Myocyte (in vitro differentiated cells): ENCODE results near the gene CCM2. TPM values are rescaled to one million over a fixed set of nuclear protein-coding genes. Genes with fewer than 3 reads are reported as not detected.
"Not testable (repeated sequence)": the region's sequence is repeated elsewhere in the genome, so short reads cannot be mapped to it uniquely, and the experiment has no call there.

ENCODE experiments used
- DNase-seq: peaks from one replicate; pipeline ENCODE4 v3.0.0-alpha.2; 2012; ENCODE audit warnings: low read depth
- total RNA-seq: library from RNA; depleted of rRNA; stranded (reverse); fragments of >200 nt; gene quantifications from 2 replicates; pipeline ENCODE4 v1.2.3, GENCODE V29; 2014

Gene CCM2
- total RNA-seq, 1 donor from 2014 or later = 113 TPM

- DNase-seq = no peak
Measured at GRCh38 chr7:44981035-44981706, 18.8 kb upstream of the CCM2 start.

- no peak for DNase-seq
Measured at GRCh38 chr7:44982535-44982923, 17.5 kb upstream of the CCM2 start.

GRCh38 chr7:44982970-44983369, 17.0 kb upstream of the CCM2 start:
- no peak for DNase-seq

DNA sequence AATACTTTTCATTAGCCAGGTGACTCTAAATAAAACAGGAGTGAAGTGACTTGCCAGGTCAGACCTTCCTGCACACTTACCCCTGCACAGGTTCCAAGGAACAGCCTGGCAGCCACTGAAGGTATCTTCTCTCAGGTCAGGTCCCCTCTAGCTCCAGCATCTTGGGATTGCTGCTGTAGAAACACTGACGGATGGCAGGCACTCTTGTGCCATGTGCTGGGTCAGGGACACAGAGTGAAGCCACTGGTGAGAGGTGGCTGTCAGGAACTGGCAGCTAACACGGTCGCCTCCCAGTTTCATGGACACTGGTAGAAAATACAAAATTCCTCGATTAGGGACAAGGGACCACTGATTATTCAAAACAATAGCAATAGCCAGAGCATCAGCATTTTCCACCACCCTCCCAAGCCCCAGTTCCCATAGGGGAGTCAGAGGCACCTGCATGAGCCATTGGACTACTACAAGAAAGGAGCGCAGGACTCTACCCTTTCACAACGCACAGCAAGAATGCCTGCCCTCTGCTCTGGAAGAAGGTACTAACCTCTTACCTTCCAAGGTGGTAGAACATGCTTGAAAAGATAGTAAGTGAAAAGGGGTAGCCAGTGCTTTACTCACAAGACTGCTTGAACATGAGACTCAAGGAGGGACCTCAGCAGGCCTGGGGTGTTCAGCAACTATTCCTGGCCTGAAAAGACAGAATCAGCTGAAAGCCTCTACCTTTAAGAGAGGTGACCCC, 16.1 kb upstream of the CCM2 start:
- no peak for DNase-seq

GRCh38 chr7:44984478-44984758, 15.6 kb upstream of the CCM2 start:
- no peak for DNase-seq

DNA sequence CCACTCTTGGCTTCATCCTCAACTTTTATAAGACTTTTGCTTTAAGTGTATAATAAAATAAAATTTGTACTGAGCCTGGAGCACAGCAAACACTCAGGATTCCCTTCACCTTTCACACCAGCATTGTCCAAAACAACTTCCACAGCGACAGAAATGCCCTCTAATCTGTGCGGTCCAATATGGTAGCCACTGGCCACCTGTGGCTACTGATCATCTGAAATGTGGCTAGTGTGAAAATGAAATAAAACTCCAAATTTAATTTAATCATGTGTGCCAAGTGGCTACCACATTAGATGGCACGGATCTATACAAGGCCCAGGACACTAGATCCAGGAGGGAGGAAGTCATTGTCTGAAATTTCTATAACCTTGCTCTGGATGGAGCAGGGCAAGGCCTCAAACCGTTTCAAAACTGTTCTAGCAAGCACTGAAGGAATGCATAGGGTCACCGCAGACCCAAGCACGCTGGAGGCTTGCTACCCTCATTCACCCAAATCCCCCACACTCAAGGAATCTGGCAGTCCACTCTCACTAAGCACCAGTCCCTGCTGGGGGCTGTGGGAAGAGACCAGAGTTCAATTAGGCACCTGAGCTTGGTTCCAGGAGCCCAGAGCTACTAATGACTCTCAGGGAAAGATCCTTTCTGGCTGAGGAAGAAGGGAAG, 14.8 kb upstream of the CCM2 start:
- no peak for DNase-seq

- DNase-seq = no peak
Measured at GRCh38 chr7:44985900-44986217, 14.1 kb upstream of the CCM2 start.

DNA sequence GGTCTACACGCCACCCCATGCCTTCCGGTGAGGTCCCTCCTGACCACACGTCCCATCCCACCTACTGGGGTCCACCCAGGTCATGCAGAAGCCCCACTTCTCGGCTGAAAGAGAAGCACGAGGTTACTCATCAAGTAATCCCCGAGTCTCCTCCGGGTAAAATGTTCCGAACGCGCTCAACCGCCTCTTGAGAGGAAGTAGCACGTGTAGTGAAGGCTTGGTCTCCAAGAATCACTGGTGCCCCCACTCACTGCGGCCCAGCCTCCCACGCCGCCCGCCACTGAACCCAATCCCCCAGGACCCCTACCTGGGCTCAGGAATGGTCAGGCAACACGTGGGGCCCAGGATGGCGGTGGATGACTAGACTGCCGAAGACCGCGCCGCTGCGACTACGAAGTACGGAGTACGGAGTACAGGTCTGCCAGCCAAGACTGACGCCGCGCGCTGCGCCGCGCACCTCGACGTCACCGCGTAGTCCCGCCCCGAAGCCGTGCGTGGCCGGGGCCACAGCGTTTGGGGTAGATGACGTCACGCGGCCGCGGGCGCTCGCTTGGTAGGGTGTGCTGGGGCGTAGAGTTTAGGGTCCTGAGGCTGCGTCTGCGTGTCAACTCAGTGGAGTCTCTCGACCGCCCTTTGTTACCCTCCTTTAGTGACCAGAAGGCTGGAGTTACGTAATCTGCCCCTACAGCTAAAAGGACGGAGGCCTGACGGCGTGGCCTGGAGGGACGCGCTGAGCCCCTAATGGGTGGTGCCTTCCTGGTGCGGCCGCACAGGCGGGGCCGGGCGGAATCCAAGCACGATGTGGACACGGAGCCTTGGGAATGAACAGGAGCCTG, 13.6 kb upstream of the CCM2 start:
- peak; percentile 97 for DNase-seq

DNA sequence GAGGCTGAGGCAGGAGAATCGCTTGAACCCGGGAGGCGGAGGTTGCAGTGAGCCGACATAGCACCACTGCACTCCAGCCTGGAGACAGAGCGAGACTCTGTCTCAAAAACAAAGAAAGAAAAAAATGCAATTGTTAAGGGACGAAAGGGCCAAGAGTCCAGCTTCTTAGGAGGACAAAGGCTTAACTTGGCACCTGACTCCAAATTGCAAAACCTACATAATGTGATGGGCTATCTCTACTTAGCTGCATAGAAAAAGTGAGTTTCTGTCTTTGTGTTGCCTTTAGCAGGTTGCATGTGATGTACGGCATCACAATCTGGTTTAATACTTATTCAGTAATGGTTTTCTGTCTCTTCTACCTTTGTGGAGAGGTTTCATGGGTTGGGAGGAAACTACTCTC, 12.5 kb upstream of the CCM2 start:
- no peak for DNase-seq

DNA sequence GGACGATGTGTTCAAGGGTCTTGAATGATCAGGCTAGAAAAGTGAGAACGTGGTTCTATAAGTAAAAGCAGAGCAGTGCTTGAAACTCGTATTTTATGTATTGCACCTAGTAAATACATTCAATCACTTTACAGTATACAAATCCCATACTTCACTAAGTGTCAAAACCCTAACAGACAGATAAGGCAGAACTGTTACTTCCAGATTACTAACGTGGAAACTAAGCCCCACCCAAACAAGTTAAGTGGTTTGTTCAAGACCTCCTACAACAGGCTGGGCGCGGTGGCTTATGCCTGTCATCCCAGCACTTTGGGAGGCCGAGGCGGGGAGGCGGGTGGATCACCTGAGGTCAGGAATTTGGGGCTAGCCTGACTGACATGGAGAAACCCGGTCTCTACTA, 12.0 kb upstream of the CCM2 start:
- DNase-seq = no peak

DNA sequence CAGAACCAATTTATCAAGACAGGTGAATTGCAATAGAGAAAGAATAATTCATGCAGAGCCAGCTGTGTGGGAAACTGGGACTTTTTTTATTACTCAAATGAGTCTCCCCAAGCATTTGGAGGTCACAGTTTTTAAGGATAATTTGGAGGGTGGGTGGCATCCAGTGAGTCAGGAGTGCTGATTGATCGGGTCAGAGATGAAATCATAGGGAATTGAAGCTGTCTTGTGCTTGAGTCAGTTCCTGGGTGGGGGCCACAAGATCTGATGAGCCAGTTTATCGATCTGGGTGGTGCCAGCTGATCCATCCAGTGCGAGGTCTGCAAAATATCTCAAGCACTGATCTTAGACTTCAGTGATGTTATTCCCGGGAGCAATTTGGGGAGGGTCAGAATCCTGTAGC, 11.3 kb upstream of the CCM2 start:
- DNase-seq = no peak

DNA sequence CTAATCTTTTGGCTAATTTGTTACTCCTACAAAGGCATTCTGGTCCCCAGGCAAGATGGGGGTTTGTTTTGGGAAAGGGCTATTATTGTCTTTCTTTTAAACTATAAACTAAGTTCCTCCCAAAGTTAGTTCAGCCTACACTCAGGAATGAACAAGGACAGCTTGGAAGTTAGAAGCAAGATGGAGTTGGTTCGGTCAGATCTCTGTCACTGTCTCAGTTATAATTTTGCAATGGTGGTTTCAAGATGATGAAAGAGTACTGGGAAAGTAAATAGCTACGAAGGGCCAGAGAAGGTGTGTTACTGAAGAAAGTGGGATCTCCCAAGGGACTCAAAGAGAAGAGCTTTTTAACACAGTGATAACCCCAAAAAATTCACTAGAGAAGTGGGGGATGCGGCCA, 10.9 kb upstream of the CCM2 start:
- DNase-seq = no peak

DNA sequence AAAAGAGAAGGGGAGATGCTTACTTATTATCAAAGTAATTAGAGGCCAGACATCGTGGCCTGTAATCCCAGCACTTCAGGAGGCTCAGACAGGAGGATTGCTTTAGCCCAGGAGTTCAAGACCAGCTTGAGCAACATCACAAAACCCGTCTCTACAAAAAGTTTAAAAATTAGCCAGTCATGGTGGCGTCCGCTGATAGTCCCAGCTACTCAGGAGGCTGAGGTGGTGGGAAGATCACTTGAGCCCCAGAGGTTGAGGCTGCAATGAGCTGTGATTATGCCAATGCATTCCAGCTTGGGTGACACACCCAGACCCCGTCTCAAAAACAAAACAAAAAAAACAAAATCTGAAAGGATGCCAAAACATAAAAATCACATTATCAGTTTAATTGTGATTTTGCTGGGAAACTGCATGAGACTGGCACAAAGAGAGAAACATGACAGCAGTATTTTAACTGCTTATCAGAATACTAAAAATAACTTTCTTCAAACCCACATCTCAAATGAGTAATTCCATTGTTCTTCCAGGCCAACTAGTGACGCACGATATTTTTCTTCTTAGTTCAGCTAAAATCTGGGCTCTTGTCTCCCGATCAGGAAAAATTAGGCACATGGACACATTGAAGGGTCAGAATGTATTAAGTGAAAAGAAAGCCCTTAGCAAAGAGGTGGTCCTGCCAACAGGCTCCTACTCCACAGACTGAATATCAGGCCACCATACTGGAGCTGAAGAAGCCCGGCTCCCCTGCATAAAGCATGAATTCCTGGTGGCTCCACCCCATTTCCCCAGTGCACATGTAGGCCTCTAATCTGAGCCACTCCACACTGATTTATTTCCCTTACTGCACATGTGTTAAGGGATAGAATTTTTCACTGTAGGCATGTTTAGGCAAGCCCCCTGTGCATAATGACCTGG, 9.6 kb upstream of the CCM2 start:
- DNase-seq = peak; percentile 83

- not testable (repeated sequence) for DNase-seq
Measured at GRCh38 chr7:44992004-44992795, 7.8 kb upstream of the CCM2 start.

DNA sequence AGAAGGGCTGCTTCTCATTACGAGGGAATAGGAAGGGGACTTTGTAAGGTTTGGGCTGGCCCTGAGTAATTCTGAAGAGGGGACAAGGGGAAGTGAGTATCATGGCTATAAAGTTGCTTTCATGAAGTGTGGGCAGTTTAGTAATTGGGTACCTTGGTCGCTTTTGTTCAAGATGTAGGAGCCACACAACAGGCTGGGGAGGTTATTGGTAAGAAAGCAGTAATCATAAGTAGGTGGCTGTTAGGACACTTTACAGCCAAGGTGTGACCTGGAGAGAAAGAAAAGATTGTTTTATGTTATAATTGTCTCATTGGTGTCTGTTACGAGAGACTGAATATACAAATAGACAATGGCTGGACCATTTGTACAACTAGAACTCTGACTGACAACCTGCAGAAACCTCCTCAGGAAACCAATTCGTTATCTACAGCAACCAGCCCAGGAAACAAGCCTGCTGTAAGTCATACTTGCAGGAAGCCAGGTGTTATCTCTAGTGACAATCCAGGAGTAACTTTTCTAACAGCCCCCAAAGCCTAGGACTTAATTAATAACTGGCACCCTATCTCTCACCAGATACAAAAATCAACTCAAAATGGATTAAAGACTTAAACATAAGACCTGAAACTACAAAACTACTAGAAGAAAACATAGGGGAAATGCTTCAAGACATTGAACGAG, 5.0 kb upstream of the CCM2 start:
- DNase-seq = no peak

DNA sequence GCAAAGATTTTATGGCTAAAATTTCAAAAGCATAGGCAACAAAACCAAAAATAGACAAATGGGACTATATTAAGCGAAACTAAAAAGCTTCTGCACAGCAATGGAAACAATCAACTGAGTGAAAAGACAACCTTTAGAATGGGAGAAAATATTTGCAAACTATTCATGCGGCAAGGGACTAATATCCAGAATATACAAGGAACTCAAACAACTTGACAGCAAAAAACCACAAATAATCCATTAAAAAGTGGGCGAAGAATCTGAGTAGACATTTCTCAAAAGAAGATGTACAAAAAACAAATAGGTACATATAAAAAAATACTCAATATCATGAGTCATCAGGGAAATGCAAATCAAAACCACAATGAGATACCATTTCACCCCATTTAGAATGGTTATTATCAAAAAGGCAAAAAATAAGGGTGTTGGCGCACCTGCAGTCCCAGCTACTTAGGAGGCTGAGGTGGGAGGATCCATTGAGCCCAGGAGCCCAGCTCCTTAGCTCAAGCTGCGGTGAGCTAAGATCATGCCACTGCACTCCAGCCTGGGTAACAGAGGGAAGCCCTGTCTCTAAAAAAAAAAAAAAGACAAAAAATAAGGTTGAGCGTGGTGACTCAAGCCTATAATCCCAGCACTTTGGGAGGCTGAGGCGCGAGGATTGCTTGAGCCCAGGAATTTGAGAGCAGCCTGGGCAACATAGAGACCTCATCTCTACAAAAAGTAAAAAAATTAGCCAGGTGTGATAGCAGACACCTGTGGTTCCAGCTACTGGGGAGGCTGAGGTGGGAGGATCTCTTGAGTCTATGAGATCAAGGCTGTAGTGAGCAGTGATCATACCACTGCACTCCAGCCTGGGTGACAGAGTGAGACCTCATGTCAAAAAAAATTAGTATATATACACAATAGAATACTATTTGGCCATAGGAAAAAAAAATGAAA, 4.2 kb upstream of the CCM2 start:
- DNase-seq = no peak

GRCh38 chr7:44998153-44998871, 1.7 kb upstream of the CCM2 start:
- no peak for DNase-seq
